ENCODE data around the gene SMARCAD1. TPM values are rescaled to one million over a fixed set of nuclear protein-coding genes. Genes with fewer than 3 reads are reported as not detected.

The SMARCAD1 gene
- total RNA-seq, 4 donors from 2014 or later: 23.7 to 42.3 (median 35.6) TPM

- 79% methylated on average over 2 of the region's 2 CpGs for WGBS
- TF ChIP-seq POLR2A (IDR thresholded peaks at IDR 0.05) (no peak), POLR2AphosphoS5 (IDR thresholded peaks at IDR 0.05) (no peak), EP300 (IDR thresholded peaks at IDR 0.05) (no peak), CTCF (IDR thresholded peaks at IDR 0.05) (no peak)
These were observed 30.5 kb downstream of the SMARCAD1 start for GRCh38 chr4:94238160-94238559.

GRCh38 chr4:94240384-94240783 is 32.7 kb downstream of the SMARCAD1 start:
- DNase-seq (ENCODE audit: low spot score in 2 of 2): no peak
- peaks cover 69% of the 10 kb centered on the region for H3K36me3 ChIP-seq
- H3K9me3 ChIP-seq: no peaks in the 10 kb centered on the region
- H3K4me3 ChIP-seq: no peak overlapping the region
- no peak overlapping the region for H3K27ac ChIP-seq
- TF ChIP-seq POLR2A (IDR thresholded peaks at IDR 0.05): no peak
- TF ChIP-seq CTCF (IDR thresholded peaks at IDR 0.05): no peak
- no peak for TF ChIP-seq EP300 (IDR thresholded peaks at IDR 0.05)
- TF ChIP-seq POLR2AphosphoS5 (IDR thresholded peaks at IDR 0.05): no peak
- no peaks in the 10 kb centered on the region for H3K27me3 ChIP-seq
- H3K4me1 ChIP-seq: no peaks in the 10 kb centered on the region

More at GRCh38 chr4:94238160-94238559, 30.5 kb downstream of the SMARCAD1 start:
- H3K27me3 ChIP-seq: no peaks in the 10 kb centered on the region
- H3K36me3 ChIP-seq: peaks cover 61% of the 10 kb centered on the region
- no peak for DNase-seq (ENCODE audit: low spot score in 2 of 2)
- H3K9me3 ChIP-seq: no peaks in the 10 kb centered on the region
- H3K4me3 ChIP-seq: no peak overlapping the region
- H3K27ac ChIP-seq: no peak overlapping the region
- H3K4me1 ChIP-seq: no peaks in the 10 kb centered on the region

GRCh38 chr4:94244087-94244828 is 36.6 kb downstream of the SMARCAD1 start:
- Histone ChIP-seq H3K4me3 (no peak overlapping the region), H3K9me3 (no peaks in the 10 kb centered on the region), H3K27me3 (no peaks in the 10 kb centered on the region), H3K27ac (no peak overlapping the region), H3K36me3 (peaks cover 59% of the 10 kb centered on the region), H3K4me1 (no peaks in the 10 kb centered on the region)
- no peak for DNase-seq (ENCODE audit: low spot score in 2 of 2)
- WGBS: 61% methylated on average over 3 of the region's 3 CpGs
- TF ChIP-seq EP300 (IDR thresholded peaks at IDR 0.05) (no peak), POLR2A (IDR thresholded peaks at IDR 0.05) (no peak), POLR2AphosphoS5 (IDR thresholded peaks at IDR 0.05) (no peak)

- Histone ChIP-seq H3K4me1 (no peaks in the 10 kb centered on the region), H3K4me3 (no peak overlapping the region), H3K36me3 (peaks cover 56% of the 10 kb centered on the region), H3K27ac (no peak overlapping the region), H3K9me3 (no peaks in the 10 kb centered on the region), H3K27me3 (no peaks in the 10 kb centered on the region)
- no peak for DNase-seq (ENCODE audit: low spot score in 2 of 2)
- 74% methylated on average over 2 of the region's 2 CpGs for WGBS
- TF ChIP-seq POLR2A (IDR thresholded peaks at IDR 0.05) (no peak), EP300 (IDR thresholded peaks at IDR 0.05) (no peak), CTCF (IDR thresholded peaks at IDR 0.05) (no peak), POLR2AphosphoS5 (IDR thresholded peaks at IDR 0.05) (no peak)
These were observed 37.1 kb downstream of the SMARCAD1 start for GRCh38 chr4:94244829-94245185.

GRCh38 chr4:94251094-94251493 is 43.4 kb downstream of the SMARCAD1 start:
- Histone ChIP-seq H3K27ac (no peak overlapping the region), H3K9me3 (no peaks in the 10 kb centered on the region), H3K4me3 (no peak overlapping the region), H3K36me3 (peaks cover 35% of the 10 kb centered on the region), H3K4me1 (peaks cover 5% of the 10 kb centered on the region), H3K27me3 (no peaks in the 10 kb centered on the region)
- TF ChIP-seq POLR2A (IDR thresholded peaks at IDR 0.05) (no peak), POLR2AphosphoS5 (IDR thresholded peaks at IDR 0.05) (no peak)
- DNase-seq (ENCODE audit: low spot score in 2 of 2): no peak

- Histone ChIP-seq H3K27me3 (no peaks in the 10 kb centered on the region), H3K9me3 (no peaks in the 10 kb centered on the region), H3K4me1 (peaks cover 10% of the 10 kb centered on the region), H3K27ac (peak overlapping the region; percentile 22), H3K4me3 (peak overlapping the region; percentile 31), H3K36me3 (peaks cover 28% of the 10 kb centered on the region)
- no peak for TF ChIP-seq POLR2A (IDR thresholded peaks at IDR 0.05)
- TF ChIP-seq EP300 (IDR thresholded peaks at IDR 0.05): no peak
- TF ChIP-seq POLR2AphosphoS5 (IDR thresholded peaks at IDR 0.05): no peak
- TF ChIP-seq CTCF (IDR thresholded peaks at IDR 0.05): no peak
- WGBS: 54% methylated on average over 3 of the region's 3 CpGs
- DNase-seq (ENCODE audit: low spot score in 2 of 2): no peak
These were observed 45.4 kb downstream of the SMARCAD1 start for GRCh38 chr4:94253036-94253435.

Measured in suprapubic skin (tissue), 4 donors.